HG02759 (cell line): ENCODE results near the gene EFNB2.

ENCODE experiments used
- ATAC-seq: cut with Tn5 transposase; IDR thresholded peaks from one replicate; pipeline ENCODE4 v1.9.1; 2021; ENCODE audit warnings: mild to moderate bottlenecking, moderate library complexity; ENCODE audit not compliant: unreplicated experiment

Gene EFNB2

DNA sequence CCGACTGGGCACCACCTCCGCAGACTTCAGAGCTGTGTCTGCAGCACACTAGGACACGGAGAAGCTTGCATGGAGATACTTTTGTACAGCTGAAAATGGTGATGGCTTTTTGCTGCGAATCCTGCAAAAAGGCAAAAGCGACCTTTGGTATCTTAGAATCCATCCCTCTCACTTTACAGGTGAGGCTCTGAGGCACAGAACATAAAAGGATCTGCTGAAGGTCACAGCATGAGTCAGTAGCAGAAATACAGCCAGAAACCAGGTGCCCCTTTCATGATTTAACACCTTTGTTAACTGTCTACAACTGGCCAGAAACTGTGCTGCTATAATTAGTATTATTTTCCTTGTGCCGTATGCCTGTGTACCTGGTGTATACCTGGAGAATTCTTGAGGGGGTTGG is 48.3 kb downstream of the EFNB2 start:
- ATAC-seq, result no peak

DNA sequence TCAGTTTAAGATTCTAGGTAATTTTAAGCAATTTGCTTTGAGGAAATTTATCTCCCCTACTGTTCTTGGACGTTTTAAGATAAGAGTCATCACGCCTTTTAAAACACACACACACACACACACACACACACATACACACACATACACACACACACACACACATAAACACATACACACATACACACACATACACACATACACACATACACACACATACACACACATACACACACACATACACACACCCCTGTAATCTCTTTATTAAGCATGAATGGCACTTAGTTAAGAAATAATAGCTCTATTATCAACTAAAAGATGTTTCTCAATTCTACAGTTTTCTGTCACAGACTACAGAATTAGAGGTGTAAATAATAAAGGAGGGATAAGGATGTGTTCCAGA is 49.2 kb downstream of the EFNB2 start:
- no peak for ATAC-seq

DNA sequence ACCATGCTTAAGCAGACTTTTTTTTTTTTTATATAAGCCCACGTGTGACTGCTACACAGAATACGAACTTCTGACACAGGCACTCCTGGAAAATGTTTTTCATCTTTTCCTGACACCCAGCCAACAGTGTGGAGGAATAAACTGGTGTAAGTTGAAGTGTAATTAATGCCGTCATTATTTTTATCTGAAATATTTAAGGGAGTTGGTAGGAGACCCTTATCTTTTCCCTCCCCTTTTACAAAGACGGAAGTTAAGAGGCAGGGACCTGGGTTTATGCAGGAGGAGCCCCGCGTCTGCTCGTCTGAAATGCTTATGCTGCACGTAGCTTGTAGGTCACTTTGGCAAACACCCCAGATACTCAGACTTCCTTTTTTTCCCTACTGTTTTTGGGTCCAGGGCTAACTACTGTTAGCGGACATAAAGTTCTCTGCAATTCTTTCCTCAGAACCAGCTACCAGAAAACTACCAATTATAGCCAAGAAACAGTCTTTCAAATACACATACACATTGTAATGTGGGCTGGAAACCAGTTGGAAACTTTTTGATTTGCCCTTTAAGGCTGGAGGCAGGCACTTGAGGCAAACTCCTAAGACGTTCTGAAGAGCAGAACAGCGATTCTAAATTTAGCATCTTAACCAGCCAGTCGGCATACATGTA is 50.8 kb downstream of the EFNB2 start:
- no peak for ATAC-seq

DNA sequence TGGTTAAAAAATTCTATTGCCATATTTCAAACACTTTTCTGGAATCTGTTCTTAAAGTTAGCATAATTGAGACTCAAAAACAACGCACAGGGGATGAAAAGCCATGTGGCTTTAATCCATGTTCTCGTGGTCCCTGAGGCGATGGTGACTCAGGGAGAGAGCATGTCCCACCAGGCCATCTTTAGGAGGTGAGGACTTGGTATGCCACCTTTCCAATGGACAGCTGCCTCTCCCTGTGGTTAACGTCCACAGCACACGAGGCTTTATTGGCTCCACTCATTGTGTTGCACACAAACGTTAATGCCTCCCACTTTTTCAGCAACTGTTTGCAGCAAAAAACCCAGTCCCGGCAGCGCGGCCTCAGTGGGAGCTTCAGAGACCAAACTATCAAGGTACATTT is 51.4 kb downstream of the EFNB2 start:
- no peak for ATAC-seq

DNA sequence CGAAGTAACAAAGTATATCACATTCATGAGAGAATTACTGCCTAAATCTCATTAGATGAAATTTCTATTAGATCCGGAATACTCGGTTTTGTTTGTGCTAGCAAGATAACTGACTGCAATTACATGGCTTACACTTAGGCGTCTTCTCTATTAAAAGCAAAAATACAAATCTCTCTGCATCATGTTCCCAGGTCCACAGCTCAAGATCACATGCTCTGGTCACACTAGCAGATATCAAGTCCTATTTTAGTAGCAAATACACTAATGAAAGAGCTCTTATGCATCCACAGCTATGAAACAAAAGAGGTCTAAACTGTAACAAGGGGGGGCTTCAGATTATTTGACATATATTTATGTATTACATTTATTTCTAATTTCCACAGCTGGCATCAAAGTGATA is 53.5 kb downstream of the EFNB2 start:
- no peak for ATAC-seq

DNA sequence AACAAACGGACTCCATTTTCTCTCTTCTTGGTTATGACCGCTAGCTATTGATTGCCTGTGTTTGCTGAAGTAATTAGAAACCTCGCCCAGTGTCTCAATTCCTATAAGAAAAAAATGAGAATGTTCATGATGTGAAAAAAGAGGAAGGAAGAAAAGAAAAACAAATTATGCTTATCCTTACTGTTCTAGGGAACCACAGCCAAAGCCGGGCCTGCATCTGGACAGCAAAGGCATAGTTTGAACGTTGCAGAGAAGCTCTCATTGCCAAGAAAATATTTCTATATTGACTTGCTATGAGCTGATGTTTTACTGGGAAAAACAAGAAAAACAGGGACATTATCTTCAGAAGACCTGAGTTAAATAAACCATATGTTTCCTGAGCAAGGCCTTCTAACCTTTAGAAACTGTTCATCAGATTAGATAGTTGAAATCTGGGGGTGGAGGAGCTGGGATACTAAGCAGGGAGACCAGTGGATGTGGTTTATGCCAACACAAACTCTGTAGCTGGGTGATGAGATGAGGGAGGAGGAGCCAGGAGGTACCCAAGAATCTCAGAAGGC is 55.0 kb downstream of the EFNB2 start:
- no peak for ATAC-seq

DNA sequence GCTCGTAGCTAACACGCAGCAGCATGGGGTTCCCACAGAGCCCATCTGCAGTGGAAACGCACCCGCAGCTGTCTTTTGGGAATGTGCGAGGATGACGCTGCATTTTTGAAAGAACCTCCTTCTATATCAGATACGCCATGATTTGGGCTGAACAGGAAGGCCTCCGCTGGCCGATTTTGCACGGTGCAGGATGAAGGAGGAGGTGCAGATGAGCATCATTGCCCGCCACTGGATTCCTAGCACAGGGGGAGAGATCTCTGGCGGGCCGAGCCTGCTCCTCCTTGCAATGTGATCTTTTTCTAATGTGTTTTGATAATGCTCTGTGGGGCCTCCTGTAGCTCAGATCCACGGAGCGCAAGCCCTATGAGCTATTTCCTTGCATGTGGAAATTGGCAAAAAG is 55.5 kb downstream of the EFNB2 start:
- no peak for ATAC-seq

DNA sequence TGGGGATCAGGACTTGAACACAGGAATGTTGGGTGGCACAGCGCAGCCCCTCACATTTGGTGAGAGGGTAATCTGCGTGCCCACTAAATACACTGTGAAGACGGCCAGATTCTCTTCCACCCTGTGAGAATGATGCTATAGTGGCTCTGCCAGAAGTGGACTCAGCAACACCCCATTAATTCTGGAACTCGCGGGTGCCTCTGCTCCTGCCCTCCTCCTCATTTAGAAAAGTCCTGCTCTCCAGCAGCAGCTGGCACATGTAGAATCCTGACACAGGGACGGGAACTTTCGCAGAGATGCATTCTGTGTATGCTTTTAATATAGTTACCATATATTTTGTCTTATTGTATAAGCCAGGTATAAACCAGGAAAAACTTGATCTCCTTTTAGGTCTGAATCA is 57.3 kb downstream of the EFNB2 start:
- no peak for ATAC-seq

DNA sequence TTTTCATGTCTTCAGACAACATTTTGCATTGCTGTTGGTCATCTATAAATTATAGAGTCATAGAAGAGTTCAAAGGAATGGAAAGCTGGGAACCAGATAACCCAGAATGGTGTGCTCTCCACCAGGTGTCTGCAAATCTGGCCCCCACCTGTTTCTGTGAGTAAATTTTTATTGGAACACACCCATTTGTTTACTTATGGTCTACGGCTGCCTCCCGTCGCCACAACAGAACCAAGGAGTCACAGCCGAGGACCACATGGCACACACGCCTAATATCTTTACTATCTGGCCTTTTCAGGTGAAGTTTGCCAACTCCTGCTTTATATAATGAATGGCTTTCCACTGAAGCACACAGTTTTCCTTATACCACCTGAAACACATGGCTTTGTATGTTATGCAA is 58.2 kb downstream of the EFNB2 start:
- ATAC-seq, result no peak

DNA sequence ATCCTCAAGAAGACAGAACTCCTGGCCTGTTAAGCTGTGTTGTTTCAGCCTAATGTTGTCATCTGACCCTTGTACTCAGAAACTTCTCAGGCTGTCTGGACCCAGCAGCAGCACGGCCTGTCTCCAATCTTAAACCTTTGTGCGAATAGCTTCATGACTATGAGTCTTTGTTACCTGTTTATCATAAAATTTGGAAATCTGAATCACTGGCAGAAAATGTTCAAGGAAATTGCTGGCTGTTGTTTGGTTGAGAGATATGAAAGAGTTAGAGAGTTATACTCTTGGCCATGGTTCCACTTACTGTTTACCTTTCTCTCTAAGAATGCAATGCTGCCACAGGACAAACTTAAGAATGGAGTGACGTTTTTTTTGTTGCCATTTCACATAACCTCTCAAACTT is 59.6 kb downstream of the EFNB2 start:
- no peak for ATAC-seq

DNA sequence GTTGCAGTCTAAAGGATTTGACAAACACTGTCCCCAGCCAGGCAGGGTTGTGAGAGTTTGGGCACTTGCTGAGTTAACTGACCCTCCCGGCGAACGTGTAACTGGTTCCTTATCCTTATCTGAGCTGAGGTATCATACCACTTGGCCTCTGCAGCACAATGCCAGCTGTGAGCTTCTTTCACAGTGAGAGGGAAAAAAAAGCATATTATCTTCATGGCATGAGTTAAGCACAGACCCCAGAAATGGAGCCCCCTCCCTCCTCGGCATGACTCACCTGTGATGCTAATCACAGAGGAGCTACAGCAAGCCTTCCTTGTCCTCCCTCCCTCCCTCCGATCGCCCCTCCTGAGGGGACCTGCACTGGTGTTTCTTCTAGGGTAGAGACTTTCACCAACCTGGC is 60.5 kb downstream of the EFNB2 start:
- ATAC-seq, result no peak

DNA sequence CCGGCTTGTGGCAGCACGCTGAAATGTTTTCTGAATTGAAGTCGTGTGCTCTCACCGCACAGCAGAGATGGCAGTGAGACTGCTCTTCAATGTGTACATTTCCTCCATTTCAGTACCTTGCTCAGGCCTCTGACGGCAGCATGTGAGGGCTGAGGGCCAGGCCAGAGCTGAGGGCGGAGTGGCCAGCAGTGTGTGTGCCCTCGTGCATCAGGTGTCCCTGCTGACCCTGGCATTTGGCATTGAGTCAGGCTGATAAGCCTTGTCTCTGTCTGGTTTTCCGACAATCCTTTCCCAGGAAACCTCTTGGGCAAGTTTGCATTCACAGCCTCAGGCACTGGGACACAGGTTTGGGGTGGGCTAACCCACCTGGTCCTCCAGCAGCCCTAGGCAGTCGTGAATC is 62.3 kb downstream of the EFNB2 start:
- ATAC-seq, result no peak

DNA sequence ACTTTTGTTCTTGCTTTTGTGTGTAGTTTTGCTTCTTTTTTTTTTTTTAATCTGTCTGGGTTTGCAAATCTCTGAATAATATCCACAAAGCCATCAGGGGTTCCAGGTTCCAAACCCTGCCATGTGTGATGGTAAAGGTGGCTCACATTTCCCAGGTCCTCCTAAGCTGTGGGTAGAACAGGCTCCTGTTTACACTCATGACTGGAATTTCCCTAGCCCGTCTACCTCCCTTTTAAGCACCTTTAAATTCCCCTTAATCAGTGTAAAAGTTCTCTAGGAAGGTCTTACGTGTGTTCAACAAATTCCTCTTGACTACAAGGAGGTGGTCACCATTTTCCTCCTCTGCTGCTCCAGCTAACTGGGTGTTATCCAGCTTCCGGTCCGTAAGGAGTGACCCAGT is 62.8 kb downstream of the EFNB2 start:
- no peak for ATAC-seq

DNA sequence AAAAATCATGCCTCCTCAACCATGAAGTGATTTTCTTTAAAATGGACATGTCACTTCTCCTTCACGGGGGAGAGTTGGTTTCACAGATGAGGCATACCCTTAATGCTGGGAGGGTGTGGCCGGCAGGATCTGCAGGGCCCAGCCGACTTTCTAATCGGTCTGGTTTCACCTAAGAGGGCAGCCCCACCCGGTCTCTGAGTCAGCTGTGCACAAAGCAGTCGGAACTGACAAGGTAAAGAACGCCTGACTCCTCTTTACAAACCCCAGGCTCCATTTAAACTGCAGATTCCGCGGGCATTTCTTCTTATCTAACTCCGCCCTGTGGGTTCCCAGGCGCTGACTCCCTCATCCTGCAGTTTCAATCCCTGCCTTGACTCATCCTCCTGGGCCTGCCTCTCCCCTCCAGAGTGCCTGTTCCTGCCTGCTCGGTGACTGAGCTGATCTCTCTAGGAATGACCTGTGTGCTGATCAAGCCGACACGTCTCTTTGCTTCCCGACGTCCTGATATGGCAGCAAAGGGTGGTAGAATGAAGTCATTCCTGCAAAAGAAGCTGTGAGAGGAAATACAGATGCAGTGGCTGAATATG is 63.4 kb downstream of the EFNB2 start:
- peak; percentile 75 for ATAC-seq

DNA sequence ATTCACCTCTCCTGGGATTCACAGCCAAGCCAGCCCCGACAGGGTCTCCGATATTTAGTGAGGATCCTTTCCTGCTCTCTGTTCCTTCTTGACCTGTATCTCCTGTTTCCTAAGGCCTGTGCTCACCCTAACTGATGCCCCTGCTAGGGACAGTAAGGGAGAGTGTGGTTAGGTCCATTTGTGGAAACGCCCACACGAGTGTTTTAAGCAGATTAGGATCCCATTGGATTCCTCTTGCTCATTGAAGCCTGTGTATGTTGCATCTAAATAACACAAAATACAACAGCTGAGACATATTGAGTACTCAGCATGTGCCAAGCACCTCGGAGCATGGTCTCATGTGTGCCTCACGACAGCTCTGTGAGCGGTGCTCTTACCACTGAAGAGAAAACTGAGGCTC is 64.9 kb downstream of the EFNB2 start:
- no peak for ATAC-seq

DNA sequence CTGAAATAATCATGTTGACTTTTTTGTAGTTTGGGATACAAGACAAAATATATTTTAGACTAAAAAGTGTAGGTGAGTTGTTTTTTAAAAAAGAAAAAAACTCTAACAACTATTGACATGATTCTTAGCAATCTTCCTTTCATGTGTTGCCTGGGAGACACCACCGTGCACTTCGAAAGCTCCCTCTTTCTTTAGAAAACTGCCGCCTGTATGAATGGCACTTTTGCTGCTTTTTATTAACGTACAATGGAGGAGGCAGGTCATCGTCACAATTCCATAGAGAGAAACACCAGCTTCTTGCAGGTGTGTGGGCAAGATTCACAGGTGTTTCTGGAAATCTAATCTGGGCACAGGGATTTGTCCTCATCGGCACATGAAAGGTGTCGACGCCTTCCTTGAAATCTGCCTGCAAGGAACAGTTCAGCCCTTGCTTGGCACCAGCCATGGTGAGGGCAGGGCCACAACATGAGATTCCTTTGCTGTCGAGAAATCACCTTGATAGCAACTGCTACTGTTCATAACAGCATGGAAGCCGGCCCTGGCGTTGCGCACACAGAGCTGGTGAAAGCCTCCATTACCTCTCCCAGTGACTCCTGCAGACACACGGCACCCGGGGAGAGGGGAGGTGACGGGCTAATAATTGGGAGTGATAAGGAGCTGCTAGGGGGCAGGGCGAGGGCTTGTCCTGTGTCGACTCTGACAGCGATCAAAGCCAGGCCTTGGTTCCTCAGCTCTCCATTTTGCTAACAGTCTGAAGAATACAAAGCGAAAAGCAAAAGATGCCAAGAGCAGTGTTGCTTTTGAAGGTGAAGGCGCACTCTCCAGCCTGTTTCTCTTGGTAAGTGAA is 66.5 kb downstream of the EFNB2 start:
- no peak for ATAC-seq

DNA sequence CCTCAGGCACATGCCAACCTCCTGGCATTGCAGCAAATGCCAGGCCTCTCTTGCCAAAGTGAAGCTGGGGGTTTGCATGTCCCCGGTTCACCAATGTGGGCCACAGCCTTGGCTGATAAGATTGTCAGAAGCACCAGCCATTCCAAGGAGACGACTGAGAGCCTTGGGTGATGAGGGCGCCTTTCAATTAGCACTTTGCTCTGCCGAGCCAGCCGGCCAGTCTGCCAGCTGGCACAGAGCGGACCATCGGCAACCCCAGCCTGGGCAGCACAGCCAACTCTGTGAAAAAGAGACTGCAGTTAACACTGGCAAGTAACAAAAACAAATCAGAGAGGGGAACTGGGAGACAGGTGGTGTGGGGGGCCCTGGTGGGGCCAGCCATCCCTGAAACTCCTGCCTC is 67.3 kb downstream of the EFNB2 start:
- ATAC-seq, result no peak

DNA sequence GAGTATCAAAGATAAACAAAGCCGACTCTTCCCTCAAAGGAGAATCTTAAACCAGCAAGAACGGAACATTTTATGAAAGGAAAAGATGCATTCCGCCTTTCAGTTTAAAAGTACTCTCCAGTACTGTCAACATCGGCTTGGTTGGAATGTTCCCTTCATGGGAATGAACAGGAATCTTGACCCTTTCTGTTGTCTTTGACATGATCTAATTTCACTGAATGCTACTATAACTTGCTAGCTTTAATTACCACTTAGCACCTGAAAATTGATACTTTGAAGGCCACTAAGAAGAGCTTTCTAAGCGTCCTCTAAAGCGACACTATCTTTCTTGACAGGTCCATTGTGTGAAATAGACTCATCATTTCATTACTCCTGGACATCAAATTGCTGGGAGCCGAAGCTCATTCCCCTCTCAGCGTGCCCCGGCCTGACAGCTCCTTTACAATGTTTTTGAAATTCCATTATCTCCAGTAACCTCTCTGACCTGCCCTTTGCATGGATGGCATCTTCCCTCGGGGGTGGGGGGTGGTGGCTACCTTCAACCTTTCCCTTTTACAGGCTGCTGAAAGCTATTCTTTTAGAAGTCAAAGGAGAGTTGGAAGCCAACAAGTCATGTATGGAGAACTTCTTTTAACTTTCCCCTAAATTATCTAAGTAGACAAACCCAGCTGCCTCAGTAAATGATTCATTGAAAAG is 67.9 kb downstream of the EFNB2 start:
- ATAC-seq, result no peak

DNA sequence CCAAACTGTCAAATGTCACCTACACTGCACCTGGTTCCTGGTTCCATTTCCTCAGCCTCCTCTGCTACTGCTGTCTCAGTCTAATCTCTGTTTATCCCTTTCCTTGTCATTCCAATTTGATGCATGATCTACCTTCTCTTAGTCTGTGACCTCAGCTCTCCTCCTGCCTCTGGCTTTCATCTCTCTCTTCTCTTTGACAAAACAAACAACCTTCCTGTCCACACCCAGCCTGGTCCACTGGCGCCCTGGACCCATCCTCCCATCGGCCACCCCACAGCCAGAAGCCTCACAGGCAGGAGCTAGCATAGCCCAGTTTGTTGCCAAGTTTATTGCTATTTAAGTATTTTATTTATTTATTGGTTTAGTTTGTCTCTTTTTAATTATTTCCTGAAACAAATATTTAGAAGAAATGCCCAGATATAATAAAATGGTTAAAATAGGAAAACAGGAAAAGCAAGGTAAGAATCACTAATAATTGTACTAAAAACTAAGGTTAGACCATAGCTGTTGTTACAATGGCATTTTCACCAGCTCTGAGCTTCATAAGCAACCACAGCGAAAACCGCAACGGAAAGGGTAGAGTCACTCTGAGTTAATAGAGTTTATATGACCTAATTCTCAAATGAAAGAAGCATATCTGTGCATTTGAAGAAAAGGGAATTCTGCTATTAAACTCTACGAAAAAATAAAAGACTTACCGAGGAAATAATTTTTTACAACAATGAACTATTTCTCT is 68.6 kb downstream of the EFNB2 start:
- ATAC-seq, result no peak

DNA sequence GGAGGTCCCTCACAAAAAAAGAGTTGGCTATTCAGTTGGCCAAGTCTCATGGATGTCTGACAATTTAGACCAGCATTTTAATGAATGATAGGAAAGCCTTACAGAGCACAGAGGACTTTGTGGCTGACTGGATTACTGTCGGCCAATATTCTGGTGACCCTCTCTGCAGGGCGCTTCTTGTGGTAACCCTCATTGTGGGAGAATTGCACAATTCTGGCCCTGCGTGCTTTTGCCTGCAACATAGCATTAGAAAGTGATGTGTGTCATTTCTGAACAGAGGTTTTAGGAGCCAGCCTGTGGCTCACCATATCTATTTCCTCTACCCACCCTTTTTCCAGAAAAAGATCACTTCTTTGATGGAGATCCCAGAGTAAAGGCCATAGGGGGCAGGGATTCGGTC is 71.4 kb downstream of the EFNB2 start:
- no peak for ATAC-seq

DNA sequence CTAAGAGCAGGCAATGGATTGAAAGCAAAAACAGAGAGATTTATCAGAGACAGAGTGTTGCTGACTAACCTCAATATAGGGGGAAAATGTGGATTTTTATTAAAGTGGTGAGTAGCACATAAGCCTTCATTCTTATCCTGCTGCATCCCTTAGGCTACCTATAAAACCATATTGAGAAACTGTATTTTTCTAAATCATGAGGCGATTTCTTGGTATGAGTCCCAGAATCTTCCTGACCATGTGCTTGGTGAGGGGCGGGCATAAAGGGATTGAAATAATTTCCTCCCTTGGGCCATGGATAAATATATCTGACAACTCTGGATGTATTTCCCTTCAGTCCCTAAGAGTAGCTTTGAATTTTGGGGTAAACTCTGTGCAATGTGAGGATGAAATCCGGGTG is 72.8 kb downstream of the EFNB2 start:
- ATAC-seq, result no peak
